Measurements from ENCODE around the gene ST3GAL3. TPM values are rescaled to one million over a fixed set of nuclear protein-coding genes. Genes with fewer than 3 reads are reported as not detected.
A peak's percentile ranks its signal among the peaks of the same experiment; 100 is the strongest.

Gene ST3GAL3
- total and polyA plus RNA-seq, 10 of the 15 experiments (the other 5 are each of a cell fraction or from before 2014, with no cell fraction given), result 1.2 to 19.3 (median 11.0) TPM

- TF ChIP-seq CEBPZ (IDR thresholded peaks at IDR 0.05; ENCODE audit: low read depth, low read length), result no peak
- TF ChIP-seq SP1 (IDR thresholded peaks at IDR 0.05; ENCODE audit: low read depth, low read length), result no peak
These were observed 140.0 kb downstream of the ST3GAL3 start (continued) for GRCh38 chr1:43847290-43847689.

DNA sequence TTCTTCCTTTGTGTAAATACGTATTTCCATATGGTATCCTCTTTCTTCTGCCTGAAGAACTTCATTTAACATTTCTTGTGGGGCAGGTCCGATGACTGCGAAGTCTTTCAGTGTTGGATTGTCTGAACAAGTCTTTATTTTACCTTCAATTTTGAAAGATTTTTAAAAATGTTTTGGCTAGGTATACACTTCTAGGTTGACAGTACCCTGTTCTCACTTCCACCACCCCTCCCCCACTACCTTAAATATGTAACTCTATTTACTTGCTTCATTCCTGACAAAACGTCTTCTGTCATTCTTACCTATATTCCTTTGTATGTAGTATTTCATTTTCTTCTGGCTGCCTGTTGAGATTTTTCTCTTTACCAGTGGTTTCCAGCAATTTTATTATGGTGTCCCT lies 140.5 kb downstream of the ST3GAL3 start:
- no peak overlapping the region for H3K9ac ChIP-seq (ENCODE audit: control insufficient read depth, insufficient read depth, low read length)
- ChIA-PET RAD21 (ENCODE audit: unreplicated experiment) (no interaction called here), SMC1A (ENCODE audit: uncharacterized antibody, unreplicated experiment) (no interaction called here), CTCF (no interaction called here), POLR2A (interaction anchor here (0.7 kb wide), 1 partner anchor 1453 kb away, joined by 4 read pairs; no protein-coding TSS in a partner anchor)
- in situ Hi-C loops (cut with MboI), result no loop called here
- ATAC-seq (no peak), FAIRE-seq (no peak), DNase-seq (ENCODE audit: low read depth, low spot score) (no peak)
- H3K27ac ChIP-seq (ENCODE audit: control insufficient read depth, insufficient read depth), result no peak overlapping the region
- peaks cover 2% of the 10 kb centered on the region; the same call in 2 of the 3 replicates for H3K9me3 ChIP-seq (replicated peaks; ENCODE audit: control insufficient read depth, insufficient read depth, low read length)
- no peak overlapping the region for H3K4me2 ChIP-seq (ENCODE audit: control insufficient read depth, insufficient read depth)
- 97% methylated on average over 4 of the region's 4 CpGs for WGBS (ENCODE audit: insufficient coverage, insufficient replicate concordance, low lambda C conversion rate, missing lambda C conversion rate)
- peaks cover 0 to 5% of the 10 kb centered on the region in 2 experiments; a peak in 1 of 4 replicates for H3K36me3 ChIP-seq (ENCODE audit: control insufficient read depth in 2 of 2, insufficient read depth in 2 of 2, low read length in 1 of 2)
- H3K79me2 ChIP-seq (ENCODE audit: control insufficient read depth, insufficient read depth, low read length), result no peaks in the 10 kb centered on the region
- intact Hi-C loops (cut with micrococcal nuclease; ENCODE audit: unreplicated experiment), result no loop called here
- H2AFZ ChIP-seq (ENCODE audit: control insufficient read depth, low read depth, low read length), result no peak overlapping the region
- H3K27me3 ChIP-seq (replicated peaks in 1 of 2; ENCODE audit: control insufficient read depth in 2 of 2, insufficient read depth in 2 of 2, low read length in 1 of 2), result no peaks in the 10 kb centered on the region
- BruUV-seq (replicated peaks), result no TSS peak
- H3K4me3 ChIP-seq, result no peak overlapping the region
- peaks cover 6% of the 10 kb centered on the region for H3K4me1 ChIP-seq (ENCODE audit: control insufficient read depth, insufficient read depth, low read length)
- TF ChIP-seq ZNF24 (IDR thresholded peaks at IDR 0.05) (peak; percentile 80; the same call in 1 of the 2 replicates), CBX5 (IDR thresholded peaks at IDR 0.05; ENCODE audit: low read depth) (no peak)
- no peaks in the 10 kb centered on the region for H4K20me1 ChIP-seq (ENCODE audit: control insufficient read depth, insufficient read depth)

All from GM12878 (cell line).